GM19099 (cell line): ENCODE results near the gene AMOTL2.

Experiments used
- POLR2A ChIP-seq: IDR thresholded peaks from 3 replicates; pipeline ENCODE4 v1.6.1; 2011; ENCODE audit warnings: low read depth; ENCODE audit not compliant: insufficient read length; ENCODE audit errors: extremely low read depth

AMOTL2 gene

GRCh38 chr3:134374105-134374790 is at the start of gene AMOTL2:
AMOTL2 (minus strand) TSS chr3:134374447; CDS start chr3:134371433, 3,014 bp downstream.
- no peak for TF ChIP-seq POLR2A

- no peak for TF ChIP-seq POLR2A
These were observed 48.9 kb upstream of the AMOTL2 start for GRCh38 chr3:134423153-134423552.

GRCh38 chr3:134419960-134420321 is 45.7 kb upstream of the AMOTL2 start:
- TF ChIP-seq POLR2A: no peak

GRCh38 chr3:134419214-134419959 is 45.1 kb upstream of the AMOTL2 start:
- TF ChIP-seq POLR2A: no peak

- no peak for TF ChIP-seq POLR2A
These were observed 34.8 kb upstream of the AMOTL2 start for GRCh38 chr3:134409041-134409440.

GRCh38 chr3:134407239-134407625 is 33.0 kb upstream of the AMOTL2 start:
- TF ChIP-seq POLR2A: no peak

- TF ChIP-seq POLR2A: no peak
These were observed 32.3 kb upstream of the AMOTL2 start for GRCh38 chr3:134406331-134407238.

- TF ChIP-seq POLR2A: no peak
These were observed 30.2 kb upstream of the AMOTL2 start for GRCh38 chr3:134404366-134404885.

- TF ChIP-seq POLR2A: no peak
These were observed 23.5 kb upstream of the AMOTL2 start for GRCh38 chr3:134397755-134398154.

GRCh38 chr3:134395103-134395502 is 20.9 kb upstream of the AMOTL2 start:
- TF ChIP-seq POLR2A: no peak

GRCh38 chr3:134394380-134394779 is 20.1 kb upstream of the AMOTL2 start:
- TF ChIP-seq POLR2A: no peak

GRCh38 chr3:134393074-134393473 is 18.8 kb upstream of the AMOTL2 start:
- TF ChIP-seq POLR2A: no peak

- no peak for TF ChIP-seq POLR2A
These were observed 18.2 kb upstream of the AMOTL2 start for GRCh38 chr3:134392336-134392983.

GRCh38 chr3:134389865-134390264 is 15.6 kb upstream of the AMOTL2 start:
- TF ChIP-seq POLR2A: no peak
